MCF 10A (cell line): ENCODE data around the gene RAP1GAP. TPM values are rescaled to one million over a fixed set of nuclear protein-coding genes. Genes with fewer than 3 reads are reported as not detected.
"Not testable (repeated sequence)": the region's sequence is repeated elsewhere in the genome, so short reads cannot be mapped to it uniquely, and the experiment has no call there.

ENCODE experiments used
- BruUV-seq: library from RNA; stranded (reverse); fragments of 400-500 nt; replicated peaks from 2 replicates; lab custom pipeline; 2021; lab: Mats Ljungman, UMichigan
- CTCF ChIA-PET: fragments of 300-600 bp; sonication (Branson Sonifier 250); formaldehyde crosslinking; extraction: SDS; loops from one replicate; lab custom pipeline; 2021; ENCODE audit warnings: antibody characterized with exemption, inconsistent platforms; lab: Yijun Ruan, JAX
- POLR2A ChIA-PET: fragments of 300-600, 350-650 bp; sonication (Branson Sonifier 250); formaldehyde crosslinking; extraction: SDS; loops from one replicate; lab custom pipeline; 2020; ENCODE audit warnings: antibody characterized with exemption, inconsistent platforms; lab: Yijun Ruan, JAX
- DNase-seq: peaks from one replicate; pipeline ENCODE4 v3.0.0-alpha.2; 2018; ENCODE audit not compliant: unreplicated experiment
- H3K27ac Mint-ChIP-seq: one replicate; pipeline ENCODE4 v1.8.0; 2022; ENCODE audit warnings: mild to moderate bottlenecking, low read depth, mixed read lengths; ENCODE audit not compliant: unreplicated experiment
- H3K27me3 Mint-ChIP-seq: one replicate; pipeline ENCODE4 v1.8.0; 2022; ENCODE audit warnings: mixed read lengths; ENCODE audit not compliant: insufficient read depth, unreplicated experiment
- H3K36me3 Mint-ChIP-seq: one replicate; pipeline ENCODE4 v1.8.0; 2022; ENCODE audit warnings: mild to moderate bottlenecking, moderate library complexity, mixed read lengths; ENCODE audit not compliant: insufficient read depth, unreplicated experiment
- H3K4me1 Mint-ChIP-seq: one replicate; pipeline ENCODE4 v1.8.0; 2022; ENCODE audit warnings: mixed read lengths; ENCODE audit not compliant: insufficient read depth, unreplicated experiment
- H3K4me3 Mint-ChIP-seq: one replicate; pipeline ENCODE4 v1.8.0; 2022; ENCODE audit warnings: mild to moderate bottlenecking, moderate library complexity, mixed read lengths; ENCODE audit not compliant: unreplicated experiment
- H3K9me3 Mint-ChIP-seq: one replicate; pipeline ENCODE4 v1.8.0; 2022; ENCODE audit warnings: mixed read lengths; ENCODE audit not compliant: unreplicated experiment
- intact Hi-C: fragments of 100-400 bp; cut with micrococcal nuclease; formaldehyde crosslinking; loops from 2 replicates; pipeline ENCODE4 v1.14.1; 2022
- total RNA-seq: library from RNA; stranded (reverse); gene quantifications from 2 replicates; pipeline ENCODE4 v1.2.3, GENCODE V29; 2022
- TF ChIP-seq, protein P1 (sequence below): fragments of 200-600 bp; IDR thresholded peaks from one replicate; pipeline ENCODE4 v1.8.0; 2022; ENCODE audit warnings: antibody characterized with exemption, mild to moderate bottlenecking; ENCODE audit not compliant: unreplicated experiment

RAP1GAP gene
- total RNA-seq, 1 experiment from 2014 or later: not detected

DNA sequence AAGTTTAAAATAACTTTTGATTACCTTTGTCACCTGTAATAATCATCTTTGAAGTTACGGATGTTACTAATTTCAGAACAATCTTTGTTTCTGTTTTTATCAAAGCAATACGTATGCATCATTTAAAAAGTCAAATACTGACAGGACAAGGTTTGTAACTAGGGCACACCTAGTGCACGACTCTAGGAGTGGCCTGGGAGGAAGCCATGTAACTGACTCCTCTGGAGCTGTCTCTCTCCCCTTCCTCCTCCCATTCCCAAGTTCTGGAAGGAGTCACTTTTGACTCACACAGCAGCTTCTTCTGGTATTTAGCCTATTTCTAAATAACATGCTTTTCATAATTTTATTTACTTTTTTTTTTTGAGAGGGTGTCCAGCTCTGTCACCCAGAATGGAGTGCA, 11.8 kb upstream of the RAP1GAP start:
- CTCF ChIA-PET: no interaction called here
- Mint-ChIP-seq H3K4me3 (no peak overlapping the region), H3K27ac (no peak overlapping the region), H3K27me3 (no peaks in the 10 kb centered on the region), H3K36me3 (peaks cover 77% of the 10 kb centered on the region), H3K9me3 (no peaks in the 10 kb centered on the region), H3K4me1 (no peaks in the 10 kb centered on the region)
- POLR2A ChIA-PET: no interaction called here
- intact Hi-C loops: no loop called here
- no TSS peak for BruUV-seq
- no peak for DNase-seq
- TF ChIP-seq, protein P1, sequence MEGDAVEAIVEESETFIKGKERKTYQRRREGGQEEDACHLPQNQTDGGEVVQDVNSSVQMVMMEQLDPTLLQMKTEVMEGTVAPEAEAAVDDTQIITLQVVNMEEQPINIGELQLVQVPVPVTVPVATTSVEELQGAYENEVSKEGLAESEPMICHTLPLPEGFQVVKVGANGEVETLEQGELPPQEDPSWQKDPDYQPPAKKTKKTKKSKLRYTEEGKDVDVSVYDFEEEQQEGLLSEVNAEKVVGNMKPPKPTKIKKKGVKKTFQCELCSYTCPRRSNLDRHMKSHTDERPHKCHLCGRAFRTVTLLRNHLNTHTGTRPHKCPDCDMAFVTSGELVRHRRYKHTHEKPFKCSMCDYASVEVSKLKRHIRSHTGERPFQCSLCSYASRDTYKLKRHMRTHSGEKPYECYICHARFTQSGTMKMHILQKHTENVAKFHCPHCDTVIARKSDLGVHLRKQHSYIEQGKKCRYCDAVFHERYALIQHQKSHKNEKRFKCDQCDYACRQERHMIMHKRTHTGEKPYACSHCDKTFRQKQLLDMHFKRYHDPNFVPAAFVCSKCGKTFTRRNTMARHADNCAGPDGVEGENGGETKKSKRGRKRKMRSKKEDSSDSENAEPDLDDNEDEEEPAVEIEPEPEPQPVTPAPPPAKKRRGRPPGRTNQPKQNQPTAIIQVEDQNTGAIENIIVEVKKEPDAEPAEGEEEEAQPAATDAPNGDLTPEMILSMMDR: no peak

DNA sequence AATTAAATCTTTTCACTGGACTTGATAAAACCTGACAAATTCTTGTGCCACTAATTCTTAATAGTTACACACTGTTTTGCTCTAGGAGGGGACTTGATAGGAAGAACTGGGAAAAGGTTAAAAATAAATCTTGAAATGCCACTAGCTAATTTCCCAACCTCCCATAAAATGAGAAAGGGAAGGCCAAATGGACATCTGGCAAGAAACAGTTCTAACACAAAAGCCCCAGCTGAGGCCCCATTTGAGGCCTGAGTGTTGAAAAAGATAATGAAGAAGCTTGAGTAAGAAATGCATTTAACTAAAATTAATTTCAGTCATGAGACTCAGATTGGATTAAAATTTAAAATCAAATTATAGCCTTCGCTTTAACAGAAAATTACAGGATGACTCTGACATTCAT, 11.2 kb upstream of the RAP1GAP start:
- intact Hi-C loops: no loop called here
- Mint-ChIP-seq H3K27ac (no peak overlapping the region), H3K9me3 (no peaks in the 10 kb centered on the region), H3K36me3 (peaks cover 72% of the 10 kb centered on the region), H3K4me3 (no peak overlapping the region), H3K27me3 (no peaks in the 10 kb centered on the region), H3K4me1 (no peaks in the 10 kb centered on the region)
- no TSS peak for BruUV-seq
- TF ChIP-seq, protein P1: no peak
- ChIA-PET POLR2A (no interaction called here), CTCF (no interaction called here)
- no peak for DNase-seq

DNA sequence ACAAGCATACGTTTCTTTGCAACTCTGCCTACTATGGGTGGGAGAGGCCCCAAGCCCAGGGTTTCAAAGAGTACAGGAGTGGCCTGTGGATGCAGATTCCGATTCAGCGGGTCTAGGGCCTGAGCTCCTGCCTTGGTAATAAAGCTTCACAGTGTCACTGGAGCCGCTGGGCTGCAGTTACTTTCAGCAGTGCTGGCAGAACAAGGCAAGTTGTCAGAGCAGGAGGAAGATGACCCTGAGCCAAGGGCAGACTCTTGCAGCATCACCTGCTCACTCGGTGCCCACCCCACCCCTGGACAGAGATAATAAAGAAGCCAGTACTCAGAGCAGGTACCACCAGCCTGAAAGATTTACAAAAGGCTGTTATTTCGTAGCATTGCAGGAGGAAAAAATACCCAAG, 8.0 kb upstream of the RAP1GAP start:
- TF ChIP-seq, protein P1: no peak
- H3K4me3 Mint-ChIP-seq: no peak overlapping the region
- no peak for DNase-seq
- no peak overlapping the region for H3K27ac Mint-ChIP-seq
- POLR2A ChIA-PET: no interaction called here
- no peaks in the 10 kb centered on the region for H3K9me3 Mint-ChIP-seq
- CTCF ChIA-PET: interaction anchor here (0.6 kb wide), 1 partner anchor 306 kb away, joined by 3 read pairs; no protein-coding TSS in a partner anchor
- H3K27me3 Mint-ChIP-seq: no peaks in the 10 kb centered on the region
- no TSS peak for BruUV-seq
- no peaks in the 10 kb centered on the region for H3K4me1 Mint-ChIP-seq
- peaks cover 53% of the 10 kb centered on the region for H3K36me3 Mint-ChIP-seq
- intact Hi-C loops: no loop called here

DNA sequence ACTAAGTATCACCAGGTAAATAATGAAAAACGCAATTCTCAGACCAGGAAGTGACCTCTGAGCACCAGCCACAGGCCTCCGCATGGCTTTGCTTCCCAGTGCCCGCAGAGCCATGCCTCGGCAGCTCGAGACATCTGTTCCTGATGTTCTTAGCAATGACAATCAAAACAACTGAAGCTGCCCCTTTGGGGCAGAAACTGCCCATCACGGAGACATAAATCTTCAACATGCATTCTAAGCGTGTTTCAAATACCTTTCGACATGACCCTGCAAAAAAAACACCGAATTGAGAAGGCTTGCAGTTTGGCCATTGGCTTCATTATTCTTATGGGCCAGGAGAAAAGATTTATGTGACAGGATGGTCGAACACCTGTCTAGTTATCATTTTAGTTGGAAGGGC, 5.8 kb upstream of the RAP1GAP start:
- no peaks in the 10 kb centered on the region for H3K9me3 Mint-ChIP-seq
- H3K27me3 Mint-ChIP-seq: no peaks in the 10 kb centered on the region
- no peaks in the 10 kb centered on the region for H3K4me1 Mint-ChIP-seq
- H3K27ac Mint-ChIP-seq: no peak overlapping the region
- H3K36me3 Mint-ChIP-seq: peaks cover 50% of the 10 kb centered on the region
- DNase-seq: no peak
- CTCF ChIA-PET: no interaction called here
- BruUV-seq: no TSS peak
- TF ChIP-seq, protein P1: no peak
- POLR2A ChIA-PET: no interaction called here
- H3K4me3 Mint-ChIP-seq: no peak overlapping the region
- intact Hi-C loops: no loop called here

DNA sequence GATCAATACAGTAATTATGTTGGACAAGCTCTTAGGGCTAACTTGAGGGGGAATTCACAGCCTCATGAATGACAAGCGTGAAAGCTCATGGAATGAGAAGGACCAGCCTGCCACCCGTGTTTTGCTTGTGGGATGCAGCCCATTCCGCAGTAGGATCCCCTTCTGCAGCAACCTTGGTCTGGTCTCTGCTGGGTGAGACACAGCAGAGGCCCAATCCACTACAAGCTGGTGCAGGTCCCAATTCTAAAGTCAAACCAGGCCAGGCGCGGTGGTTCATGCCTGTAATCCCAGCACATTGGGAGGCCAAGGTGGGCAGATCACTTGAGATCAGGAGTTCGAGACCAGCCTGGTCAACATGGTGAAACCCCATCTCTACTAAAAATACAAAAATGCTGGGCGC, 4.7 kb upstream of the RAP1GAP start:
- H3K4me1 Mint-ChIP-seq, DNase-seq, H3K4me3 Mint-ChIP-seq, BruUV-seq, H3K9me3 Mint-ChIP-seq, H3K27ac Mint-ChIP-seq, POLR2A ChIA-PET, H3K27me3 Mint-ChIP-seq, intact Hi-C loops: not testable (repeated sequence)
- CTCF ChIA-PET: interaction anchor here (0.5 to 0.6 kb wide), 3 partner anchors 12 to 419 kb away, joined by 3 read pairs; no protein-coding TSS in a partner anchor
- peaks cover 39% of the 10 kb centered on the region for H3K36me3 Mint-ChIP-seq
